HL-60 (cell line): ENCODE data around the gene POU2F3.

Experiments used
- DNase-seq, 2 experiments: peaks; one replicate each; pipeline ENCODE4 v3.0.0-alpha.2; 2010 to 2020; ENCODE audit warnings: low read depth in 1 of 2, low spot score in 1 of 2
- H3K27ac ChIP-seq: fragments of 250-450 bp; sonication (Bioruptor Pico); replicated peaks from 2 replicates; pipeline ENCODE4 v1.5.1; 2020; ENCODE audit warnings: mild to moderate bottlenecking, moderate library complexity
- H3K27me3 ChIP-seq: fragments of 250-450 bp; sonication (Bioruptor Pico); 2 replicates; pipeline ENCODE4 v1.5.1; 2021; ENCODE audit warnings: mild to moderate bottlenecking, moderate library complexity; ENCODE audit not compliant: insufficient read depth, poor library complexity, severe bottlenecking
- H3K4me3 ChIP-seq: replicated peaks from 2 replicates; pipeline ENCODE4 v1.5.1; 2011; ENCODE audit warnings: mild to moderate bottlenecking, control low read depth, low read length; ENCODE audit not compliant: insufficient read depth
- CTCF ChIP-seq: IDR thresholded peaks from one replicate; pipeline ENCODE4 v1.5.1; 2011; ENCODE audit warnings: low read length, control low read depth, inconsistent platforms; ENCODE audit not compliant: insufficient read depth
- GABPA ChIP-seq: IDR thresholded peaks from 2 replicates; pipeline ENCODE4 v1.6.1; 2012; ENCODE audit warnings: low read depth
- POLR2AphosphoS5 ChIP-seq: IDR thresholded peaks from 2 replicates; pipeline ENCODE4 v1.6.1; 2012; ENCODE audit warnings: low read depth
- REST ChIP-seq: IDR thresholded peaks from 2 replicates; pipeline ENCODE4 v1.6.1; 2012; ENCODE audit warnings: low read depth; ENCODE audit not compliant: insufficient replicate concordance
- SPI1 ChIP-seq: IDR thresholded peaks from 2 replicates; pipeline ENCODE4 v1.6.1; 2012; ENCODE audit warnings: low read depth, mild to moderate bottlenecking, borderline replicate concordance

The POU2F3 gene

GRCh38 chr11:120194166-120194565, 45.8 kb upstream of the POU2F3 start:
- no peak overlapping the region for H3K4me3 ChIP-seq
- no peak for DNase-seq
- H3K27ac ChIP-seq = no peak overlapping the region
- TF ChIP-seq REST = no peak
- no peak for TF ChIP-seq POLR2AphosphoS5
- no peak for TF ChIP-seq GABPA
- TF ChIP-seq CTCF = no peak
- TF ChIP-seq SPI1 = no peak
- H3K27me3 ChIP-seq = no peaks in the 10 kb centered on the region

- Histone ChIP-seq H3K27me3 (no peaks in the 10 kb centered on the region), H3K27ac (no peak overlapping the region), H3K4me3 (no peak overlapping the region)
- no peak for DNase-seq
- TF ChIP-seq REST = no peak
- no peak for TF ChIP-seq CTCF
- no peak for TF ChIP-seq SPI1
- no peak for TF ChIP-seq GABPA
- TF ChIP-seq POLR2AphosphoS5 = no peak
Observed at GRCh38 chr11:120195601-120196320, 44.2 kb upstream of the POU2F3 start.

GRCh38 chr11:120196826-120197225, 43.1 kb upstream of the POU2F3 start:
- DNase-seq = no peak
- TF ChIP-seq REST (no peak), SPI1 (no peak), GABPA (no peak), POLR2AphosphoS5 (no peak), CTCF (no peak)
- Histone ChIP-seq H3K27ac (no peak overlapping the region), H3K27me3 (no peaks in the 10 kb centered on the region), H3K4me3 (no peak overlapping the region)
